Keratinocyte (primary cell): Measurements from ENCODE around the gene ATG14.

ENCODE experiments used
- EZH2 ChIP-seq: IDR thresholded peaks from one replicate; pipeline ENCODE4 v1.6.1; 2012; ENCODE audit warnings: inconsistent platforms, mild to moderate bottlenecking, low read length, moderate library complexity
- TF ChIP-seq, protein P1 (sequence below), 3 experiments: IDR thresholded peaks in 1 of 3; conservative IDR thresholded peaks in 1 of 3; optimal IDR thresholded peaks in 1 of 3; 2 replicates in 2 of 3; 3 replicates in 1 of 3; pipeline versions ENCODE3 to v1.5.1; 2011; ENCODE audit warnings: low read length in 3 of 3, mild to moderate bottlenecking in 3 of 3, moderate library complexity in 2 of 3, control low read depth in 1 of 3, inconsistent platforms in 1 of 3; ENCODE audit not compliant: insufficient read depth in 2 of 3; ENCODE audit errors: extremely low read depth in 1 of 3

DNA sequence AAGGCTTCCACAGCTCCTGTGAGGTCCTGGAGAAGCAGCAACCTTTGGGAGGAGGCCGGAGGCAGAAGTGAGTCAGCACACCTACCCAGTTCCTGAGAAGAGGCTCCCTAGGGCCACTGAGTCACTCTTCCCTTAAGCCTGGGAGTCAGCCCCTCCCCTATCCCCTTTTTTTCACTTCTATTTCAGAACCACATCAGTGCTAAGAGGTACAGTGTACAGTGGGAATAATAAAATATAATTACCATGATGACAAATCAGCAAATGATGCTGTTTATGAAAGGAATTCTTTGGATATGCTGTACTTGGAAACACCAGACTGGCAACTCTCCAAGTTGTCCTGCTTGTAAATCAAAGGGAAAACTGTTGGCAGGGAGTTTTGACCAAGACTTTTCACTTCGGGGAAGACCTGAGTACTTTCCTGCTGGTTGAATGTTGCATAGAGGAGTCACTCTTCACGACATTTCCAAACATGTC, 36.5 kb upstream of the ATG14 start:
- TF ChIP-seq, protein P1, sequence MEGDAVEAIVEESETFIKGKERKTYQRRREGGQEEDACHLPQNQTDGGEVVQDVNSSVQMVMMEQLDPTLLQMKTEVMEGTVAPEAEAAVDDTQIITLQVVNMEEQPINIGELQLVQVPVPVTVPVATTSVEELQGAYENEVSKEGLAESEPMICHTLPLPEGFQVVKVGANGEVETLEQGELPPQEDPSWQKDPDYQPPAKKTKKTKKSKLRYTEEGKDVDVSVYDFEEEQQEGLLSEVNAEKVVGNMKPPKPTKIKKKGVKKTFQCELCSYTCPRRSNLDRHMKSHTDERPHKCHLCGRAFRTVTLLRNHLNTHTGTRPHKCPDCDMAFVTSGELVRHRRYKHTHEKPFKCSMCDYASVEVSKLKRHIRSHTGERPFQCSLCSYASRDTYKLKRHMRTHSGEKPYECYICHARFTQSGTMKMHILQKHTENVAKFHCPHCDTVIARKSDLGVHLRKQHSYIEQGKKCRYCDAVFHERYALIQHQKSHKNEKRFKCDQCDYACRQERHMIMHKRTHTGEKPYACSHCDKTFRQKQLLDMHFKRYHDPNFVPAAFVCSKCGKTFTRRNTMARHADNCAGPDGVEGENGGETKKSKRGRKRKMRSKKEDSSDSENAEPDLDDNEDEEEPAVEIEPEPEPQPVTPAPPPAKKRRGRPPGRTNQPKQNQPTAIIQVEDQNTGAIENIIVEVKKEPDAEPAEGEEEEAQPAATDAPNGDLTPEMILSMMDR (optimal IDR thresholded peaks at IDR 0.05 in 1 of 3, IDR thresholded peaks at IDR 0.05 in 1 of 3, conservative IDR thresholded peaks at IDR 0.05 in 1 of 3; ENCODE audit: extremely low read depth in 1 of 3, insufficient read depth in 2 of 3, low read length in 3 of 3) = no peak
- TF ChIP-seq EZH2 = no peak
